ENCODE data around the gene VPREB1. TPM values are rescaled to one million over a fixed set of nuclear protein-coding genes. Genes with fewer than 3 reads are reported as not detected.
A peak's percentile ranks its signal among the peaks of the same experiment; 100 is the strongest.
"Not testable (repeated sequence)": the region's sequence is repeated elsewhere in the genome, so short reads cannot be mapped to it uniquely, and the experiment has no call there.

The VPREB1 gene
- total RNA-seq, 1 donor from 2014 or later: not detected

GRCh38 chr22:22213231-22213630, 31.4 kb upstream of the VPREB1 start:
- no peak for DNase-seq (ENCODE audit: low read depth in 2 of 2)

- no peak for DNase-seq (ENCODE audit: low read depth in 2 of 2)
Observed at GRCh38 chr22:22214819-22215329, 29.7 kb upstream of the VPREB1 start.

GRCh38 chr22:22215659-22216449, 28.7 kb upstream of the VPREB1 start:
- no peak for DNase-seq (ENCODE audit: low read depth in 2 of 2)

GRCh38 chr22:22216450-22216959, 28.1 kb upstream of the VPREB1 start:
- no peak for DNase-seq (ENCODE audit: low read depth in 2 of 2)

GRCh38 chr22:22218302-22218701, 26.3 kb upstream of the VPREB1 start:
- DNase-seq (ENCODE audit: low read depth in 2 of 2): no peak

GRCh38 chr22:22219140-22219996, 25.2 kb upstream of the VPREB1 start:
- no peak for DNase-seq (ENCODE audit: low read depth in 2 of 2)

- not testable (repeated sequence) for DNase-seq (ENCODE audit: low read depth in 2 of 2)
Observed at GRCh38 chr22:22221043-22221442, 23.5 kb upstream of the VPREB1 start.

GRCh38 chr22:22226448-22227187, 18.0 kb upstream of the VPREB1 start:
- DNase-seq (ENCODE audit: low read depth in 2 of 2): no peak

- DNase-seq (ENCODE audit: low read depth in 2 of 2): no peak
Observed at GRCh38 chr22:22228421-22228820, 16.2 kb upstream of the VPREB1 start.

GRCh38 chr22:22228921-22229320, 15.7 kb upstream of the VPREB1 start:
- DNase-seq (ENCODE audit: low read depth in 2 of 2): no peak

- no peak for DNase-seq (ENCODE audit: low read depth in 2 of 2)
Observed at GRCh38 chr22:22229683-22230420, 14.7 kb upstream of the VPREB1 start.

GRCh38 chr22:22230438-22230837, 14.1 kb upstream of the VPREB1 start:
- DNase-seq (ENCODE audit: low read depth in 2 of 2): no peak

GRCh38 chr22:22233081-22233480, 11.5 kb upstream of the VPREB1 start:
- no peak for DNase-seq (ENCODE audit: low read depth in 2 of 2)

- DNase-seq (ENCODE audit: low read depth in 2 of 2): peak; percentile 42 to 45
Observed at GRCh38 chr22:22235558-22235957, 9.0 kb upstream of the VPREB1 start.

- no peak for DNase-seq (ENCODE audit: low read depth in 2 of 2)
Observed at GRCh38 chr22:22237521-22237920, 7.1 kb upstream of the VPREB1 start.

- DNase-seq (ENCODE audit: low read depth in 2 of 2): no peak
Observed at GRCh38 chr22:22239311-22239939, 5.2 kb upstream of the VPREB1 start.

- DNase-seq (ENCODE audit: low read depth in 2 of 2): no peak
Observed at GRCh38 chr22:22241554-22241898, 3.1 kb upstream of the VPREB1 start.

- no peak for DNase-seq (ENCODE audit: low read depth in 2 of 2)
Observed at GRCh38 chr22:22242488-22242887, 2.1 kb upstream of the VPREB1 start.

- DNase-seq (ENCODE audit: low read depth in 2 of 2): no peak
Observed at GRCh38 chr22:22243033-22243680, 1.4 kb upstream of the VPREB1 start.

All from lung microvascular endothelial cell (primary cell).